HG03442 (cell line): ENCODE results near the gene GIT1.

ENCODE experiments used
- ATAC-seq: cut with Tn5 transposase; IDR thresholded peaks from one replicate; pipeline ENCODE4 v1.9.1; 2021; ENCODE audit warnings: mild to moderate bottlenecking, moderate library complexity; ENCODE audit not compliant: unreplicated experiment

Gene GIT1

DNA sequence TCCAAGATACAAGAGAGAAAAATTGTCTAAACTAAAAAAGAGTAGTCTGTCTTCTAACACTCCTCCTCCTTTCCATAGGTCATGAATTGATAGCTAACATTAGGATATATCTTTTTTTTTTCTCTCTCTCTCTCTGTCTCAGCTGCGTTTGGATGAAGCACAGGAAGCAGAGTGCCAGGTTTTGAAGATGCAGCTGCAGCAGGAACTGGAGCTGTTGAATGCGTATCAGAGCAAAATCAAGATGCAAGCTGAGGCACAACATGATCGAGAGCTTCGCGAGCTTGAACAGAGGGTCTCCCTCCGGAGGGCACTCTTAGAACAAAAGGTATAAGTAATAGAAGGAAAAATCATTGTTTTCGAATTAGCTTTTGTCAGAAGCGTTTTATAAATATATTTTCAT is 55.5 kb downstream of the GIT1 start:
- no peak for ATAC-seq

DNA sequence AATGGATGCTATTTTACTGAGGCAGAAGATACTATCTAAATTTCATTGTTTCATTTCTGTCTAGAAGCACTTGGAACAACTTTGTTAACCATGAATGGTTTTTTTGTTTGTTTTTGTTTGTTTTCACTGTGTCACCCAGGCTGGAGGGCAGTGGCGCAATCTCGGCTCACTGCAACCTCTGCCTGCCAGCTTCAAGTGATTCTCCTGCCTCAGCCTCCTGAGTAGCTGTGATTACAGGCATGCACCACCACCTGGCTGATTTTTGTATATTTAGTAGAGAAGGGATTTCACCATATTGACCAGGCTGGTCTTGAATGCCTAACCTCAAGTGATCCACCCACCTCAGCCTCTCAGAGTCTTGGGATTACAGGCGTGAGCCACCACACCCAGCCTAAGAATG is 63.1 kb downstream of the GIT1 start:
- no peak for ATAC-seq

DNA sequence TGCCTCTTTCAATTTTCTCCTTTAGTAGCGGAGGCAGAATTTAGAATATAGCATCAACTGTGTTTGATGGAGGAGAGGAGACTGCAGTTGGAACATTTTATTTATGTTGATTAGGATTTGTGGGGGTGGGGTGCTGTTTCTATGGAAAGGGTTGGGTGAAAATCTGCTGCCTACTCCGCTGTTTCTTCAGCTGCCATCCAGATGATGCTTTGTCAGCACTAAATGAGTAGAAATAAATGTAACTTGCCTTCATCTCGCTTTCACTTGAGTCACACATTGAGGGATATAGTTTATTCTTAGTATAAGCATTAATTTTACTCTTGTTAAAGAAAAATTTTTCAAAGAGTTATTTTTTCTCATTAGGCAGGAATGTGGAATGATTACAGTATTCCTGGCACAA is 64.8 kb downstream of the GIT1 start:
- no peak for ATAC-seq
